Umbilical cord (tissue), 2 donors: Measurements from ENCODE around the gene BEGAIN. TPM values are rescaled to one million over a fixed set of nuclear protein-coding genes. Genes with fewer than 3 reads are reported as not detected.

Experiments
- DNase-seq: peaks from one replicate; pipeline ENCODE4 v3.0.0-alpha.2; 2015; ENCODE audit warnings: low spot score
- total RNA-seq: library from RNA; depleted of rRNA; stranded (reverse); fragments of >200 nt; gene quantifications from one replicate; pipeline ENCODE4 v1.2.3, GENCODE V29; 2014; ENCODE audit warnings: low replicate concordance; ENCODE audit not compliant: insufficient read depth

The BEGAIN gene, protein sequence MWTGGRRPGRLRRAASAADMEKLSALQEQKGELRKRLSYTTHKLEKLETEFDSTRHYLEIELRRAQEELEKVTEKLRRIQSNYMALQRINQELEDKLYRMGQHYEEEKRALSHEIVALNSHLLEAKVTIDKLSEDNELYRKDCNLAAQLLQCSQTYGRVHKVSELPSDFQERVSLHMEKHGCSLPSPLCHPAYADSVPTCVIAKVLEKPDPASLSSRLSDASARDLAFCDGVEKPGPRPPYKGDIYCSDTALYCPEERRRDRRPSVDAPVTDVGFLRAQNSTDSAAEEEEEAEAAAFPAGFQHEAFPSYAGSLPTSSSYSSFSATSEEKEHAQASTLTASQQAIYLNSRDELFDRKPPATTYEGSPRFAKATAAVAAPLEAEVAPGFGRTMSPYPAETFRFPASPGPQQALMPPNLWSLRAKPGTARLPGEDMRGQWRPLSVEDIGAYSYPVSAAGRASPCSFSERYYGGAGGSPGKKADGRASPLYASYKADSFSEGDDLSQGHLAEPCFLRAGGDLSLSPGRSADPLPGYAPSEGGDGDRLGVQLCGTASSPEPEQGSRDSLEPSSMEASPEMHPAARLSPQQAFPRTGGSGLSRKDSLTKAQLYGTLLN
- 15.6 TPM for total RNA-seq

DNA sequence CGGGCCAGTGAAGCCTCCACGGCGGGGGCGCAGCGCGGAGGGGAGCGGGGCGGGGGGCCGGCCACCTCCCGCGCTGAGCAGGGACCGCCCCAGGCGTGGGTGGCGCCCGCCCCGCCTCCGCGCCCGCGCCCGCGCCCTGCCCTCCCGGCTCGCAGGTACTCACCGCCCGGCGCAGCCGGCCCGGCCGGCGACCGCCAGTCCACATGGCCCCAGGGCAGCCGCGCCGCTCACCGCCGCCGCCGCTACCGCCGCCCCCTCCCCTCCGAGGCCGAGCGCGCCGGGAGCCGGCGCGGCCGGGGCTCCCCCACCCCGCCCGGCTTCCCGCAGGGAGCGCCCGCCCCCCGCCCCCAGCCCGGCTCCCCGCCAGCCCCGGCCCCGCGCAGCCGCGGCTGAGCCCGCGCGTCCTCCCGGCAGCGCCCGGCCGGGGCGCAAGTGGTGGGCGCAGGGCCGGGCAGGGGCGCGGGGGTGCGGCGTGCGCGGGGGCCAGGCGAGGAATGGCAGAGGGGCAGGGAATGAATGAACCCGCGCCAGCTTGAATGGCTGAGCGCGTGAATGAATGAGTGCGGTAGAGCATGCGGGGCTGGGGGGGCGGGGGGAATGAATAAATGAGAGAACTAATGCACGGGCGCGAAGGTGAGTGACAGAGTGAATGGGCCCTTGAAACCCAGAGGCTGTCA, at the start of gene BEGAIN:
Gene BEGAIN, minus strand, starts transcription at position 332 of the 677 bp plus-strand sequence. Its CDS starts 127 bp downstream, at position 205.
- DNase-seq, result no peak

DNA sequence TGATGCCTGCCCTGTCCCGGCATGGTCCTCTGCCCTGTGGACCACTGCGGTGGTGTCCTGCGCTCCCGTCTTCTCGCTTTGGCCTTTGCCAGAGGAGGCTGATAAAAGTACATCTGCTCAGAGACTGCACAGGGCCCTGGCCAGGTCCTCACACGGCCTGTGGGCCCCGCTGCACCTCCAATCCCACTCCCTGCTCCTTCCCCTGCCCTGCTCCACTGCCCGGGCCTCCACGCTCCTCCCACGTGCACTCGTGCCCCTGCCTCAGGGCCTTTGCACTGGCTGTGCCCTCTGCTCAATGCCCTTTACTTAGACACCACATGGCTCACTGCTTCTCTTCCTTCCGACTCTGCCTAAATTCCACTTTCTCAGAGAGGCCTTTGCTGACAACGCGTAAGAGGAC, 49.3 kb upstream of the BEGAIN start:
- DNase-seq, result no peak

DNA sequence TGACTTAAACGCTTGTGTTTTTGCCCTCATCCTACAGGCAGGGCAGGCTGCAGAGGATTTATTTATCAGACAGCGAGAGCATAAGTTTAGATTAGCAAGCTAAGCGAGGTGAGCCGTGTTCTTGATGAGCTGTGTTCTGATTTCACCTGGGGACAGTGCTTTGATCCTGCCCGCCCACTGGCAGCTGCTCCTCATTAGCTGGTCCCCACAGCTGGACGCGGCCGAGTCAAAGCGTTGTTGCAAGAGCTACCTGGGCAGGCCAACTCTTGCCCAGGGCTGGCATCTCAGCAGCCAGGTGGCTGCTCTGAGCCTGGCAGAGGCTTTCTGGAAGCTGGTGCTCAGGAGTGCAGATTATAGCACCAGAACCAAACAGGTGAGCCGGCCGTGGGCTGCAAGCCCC, 46.8 kb upstream of the BEGAIN start:
- no peak for DNase-seq

DNA sequence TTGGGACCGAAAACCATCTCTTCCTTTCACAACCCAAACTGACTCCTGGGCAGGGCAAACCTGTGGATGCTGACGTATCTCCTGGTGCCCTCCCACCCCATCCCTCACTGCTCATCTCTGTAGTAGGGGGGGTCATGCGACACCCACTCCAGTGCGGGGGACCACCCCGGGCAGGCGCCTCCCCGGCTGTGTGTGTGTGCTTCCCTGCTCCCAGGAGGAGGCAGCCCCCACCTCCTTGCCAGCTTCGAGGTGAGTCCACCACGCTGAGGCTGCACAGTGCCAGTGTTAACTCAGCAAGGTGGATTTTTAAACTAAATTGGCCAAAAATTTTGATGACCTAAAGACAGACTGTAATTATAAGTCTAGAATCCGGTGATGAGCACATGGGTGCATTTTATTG, 46.2 kb upstream of the BEGAIN start:
- no peak for DNase-seq

DNA sequence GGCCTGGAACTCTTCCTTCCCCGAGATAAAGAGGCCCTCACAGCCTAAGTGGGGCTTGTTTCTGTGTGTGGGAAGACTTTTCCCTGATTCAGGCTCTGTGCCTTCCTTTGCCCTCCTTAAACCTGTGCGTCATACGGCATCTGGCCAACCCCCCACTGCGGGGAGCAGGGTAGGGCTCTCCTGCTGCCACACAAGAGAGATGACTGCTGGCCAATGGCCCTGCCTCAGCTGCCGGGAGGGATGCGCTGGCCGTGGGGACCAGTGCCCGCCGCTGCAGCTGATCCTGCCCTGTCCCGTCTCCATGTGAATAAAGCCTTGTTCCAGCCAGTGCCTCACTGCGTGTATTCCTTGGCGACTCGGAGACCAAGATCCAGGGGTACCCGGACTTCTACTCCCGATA, 42.5 kb upstream of the BEGAIN start:
- no peak for DNase-seq

DNA sequence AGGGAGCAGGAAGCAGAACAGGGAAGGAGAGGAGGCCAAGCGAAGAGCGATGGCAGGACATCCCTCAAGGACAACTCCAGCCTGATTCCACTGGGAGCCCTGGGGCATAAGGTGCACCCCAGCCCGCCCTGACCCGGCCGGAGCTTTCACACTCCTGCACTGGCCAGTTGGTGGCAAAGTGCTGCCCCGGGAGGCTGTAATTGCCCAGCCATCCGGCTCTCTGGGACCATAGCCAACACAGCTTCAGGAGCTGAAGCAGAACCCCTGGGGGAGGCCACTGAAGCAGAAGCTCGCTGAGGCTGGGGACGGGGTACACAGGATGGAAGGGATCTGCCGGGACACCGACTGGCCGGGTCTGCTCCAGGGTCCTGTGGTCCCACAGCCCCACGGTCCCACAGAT, 41.9 kb upstream of the BEGAIN start:
- no peak for DNase-seq

DNA sequence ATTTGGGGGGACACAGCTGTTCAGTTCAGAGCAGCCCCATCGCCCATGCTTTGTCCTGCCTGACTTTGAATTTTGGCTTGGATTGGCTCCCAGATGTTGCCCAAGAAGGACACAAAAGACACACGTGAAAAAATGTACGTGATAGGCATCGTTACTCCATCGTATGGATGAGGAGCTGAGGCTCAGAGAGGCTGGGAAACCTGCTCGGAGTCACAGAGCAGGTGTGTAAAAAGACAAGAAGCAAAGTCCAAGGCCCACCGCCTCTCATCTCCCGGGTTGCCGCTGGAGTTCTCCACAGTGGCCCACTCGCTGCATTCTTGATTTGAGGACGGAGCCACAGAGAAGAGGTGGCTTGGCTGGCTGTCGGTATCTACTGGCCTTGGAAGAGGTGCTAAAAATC, 41.0 kb upstream of the BEGAIN start:
- no peak for DNase-seq

DNA sequence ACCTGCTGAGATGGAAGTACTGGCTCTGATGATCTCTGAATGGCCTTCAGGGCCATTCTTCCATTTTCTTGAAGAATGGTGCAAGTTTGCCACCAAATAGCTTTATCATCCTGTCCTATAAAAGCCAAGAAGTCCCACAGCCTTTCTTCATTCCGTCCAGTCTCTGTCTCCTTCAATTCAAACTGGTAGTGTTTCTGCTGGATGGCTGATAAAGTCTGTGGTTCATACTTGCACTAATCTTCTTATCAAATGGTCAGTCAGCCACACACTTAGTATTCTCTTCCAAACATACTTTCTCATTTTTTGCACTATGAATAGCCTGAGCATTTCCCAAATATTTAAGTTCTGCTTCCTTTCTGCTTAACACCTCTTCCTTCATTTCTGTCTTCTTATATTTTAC, 39.4 kb upstream of the BEGAIN start:
- DNase-seq, result no peak

DNA sequence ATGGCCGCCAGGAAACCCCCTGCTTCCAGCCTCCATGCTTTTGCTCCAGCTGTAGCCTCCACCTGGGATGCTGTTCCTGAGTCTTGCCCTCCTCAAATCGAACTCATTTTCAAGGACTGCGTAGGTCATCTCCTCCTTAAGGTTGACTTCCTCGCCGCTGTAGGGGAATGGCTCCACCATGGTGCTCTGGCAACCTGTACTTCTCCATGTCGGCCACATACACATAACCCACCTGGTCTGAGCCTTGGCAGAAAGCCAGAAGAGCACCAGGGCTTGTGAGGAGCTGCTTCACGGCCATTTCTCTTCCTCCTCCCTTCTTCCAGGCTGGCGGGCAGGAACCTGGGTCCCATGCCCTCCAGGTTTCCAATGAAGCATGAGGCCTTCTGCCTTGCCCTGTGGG, 36.7 kb upstream of the BEGAIN start:
- DNase-seq, result no peak

DNA sequence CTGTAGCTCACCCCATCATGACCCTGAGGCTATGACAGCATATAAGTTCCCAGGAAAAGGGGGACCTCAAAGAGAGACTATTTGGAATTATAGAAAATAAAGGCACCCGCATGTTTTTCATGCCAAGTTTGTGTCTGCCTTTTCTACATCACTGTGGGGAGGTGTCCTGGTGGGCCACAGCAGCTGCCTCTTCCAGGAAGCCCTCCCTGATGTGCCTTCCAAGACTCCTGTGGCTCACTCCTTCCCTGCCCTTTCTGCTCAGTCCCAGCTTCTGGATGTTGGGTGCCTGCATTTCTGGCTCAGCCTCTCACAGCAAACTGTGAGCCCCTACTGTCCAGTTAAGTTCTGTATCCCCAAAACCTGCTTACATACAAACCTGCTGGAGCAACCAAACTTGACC, 36.3 kb upstream of the BEGAIN start:
- DNase-seq, result no peak

DNA sequence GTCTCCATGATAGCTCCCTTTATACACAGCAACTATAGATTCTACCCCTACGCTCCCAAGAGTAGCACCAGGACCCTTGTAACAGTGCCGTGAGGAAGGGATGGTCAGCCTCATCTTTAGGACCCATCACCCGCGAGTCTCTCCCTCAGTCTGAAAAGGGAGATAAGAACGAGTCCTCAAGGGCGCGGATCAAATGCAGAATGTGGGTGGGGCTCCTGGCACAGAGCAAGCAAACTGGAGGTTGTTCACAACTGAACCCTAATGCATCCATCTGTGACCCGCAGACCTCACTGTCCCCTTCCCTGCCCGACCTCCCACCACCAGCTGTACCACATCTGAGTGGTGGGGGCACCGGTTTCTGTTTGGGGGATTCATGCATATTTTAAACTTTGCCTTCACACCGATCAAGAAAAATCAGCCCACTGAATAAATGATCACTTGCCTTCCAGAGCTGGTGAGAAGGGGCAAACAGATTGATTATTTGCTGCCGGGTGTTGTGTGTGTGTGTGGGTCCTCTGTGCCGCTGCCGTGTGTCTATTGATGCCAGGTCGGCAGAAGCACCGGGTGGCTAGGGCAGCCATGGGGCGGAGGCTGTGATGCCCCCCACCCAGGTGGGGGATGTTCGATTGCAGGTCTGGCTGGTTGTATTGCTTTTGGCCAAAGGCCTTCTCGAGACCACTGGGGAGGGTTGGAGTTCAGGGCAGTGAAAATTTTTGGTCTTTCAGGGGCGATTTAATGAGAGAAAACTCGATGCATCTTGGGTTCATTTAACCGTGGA, 35.7 kb upstream of the BEGAIN start:
- no peak for DNase-seq

DNA sequence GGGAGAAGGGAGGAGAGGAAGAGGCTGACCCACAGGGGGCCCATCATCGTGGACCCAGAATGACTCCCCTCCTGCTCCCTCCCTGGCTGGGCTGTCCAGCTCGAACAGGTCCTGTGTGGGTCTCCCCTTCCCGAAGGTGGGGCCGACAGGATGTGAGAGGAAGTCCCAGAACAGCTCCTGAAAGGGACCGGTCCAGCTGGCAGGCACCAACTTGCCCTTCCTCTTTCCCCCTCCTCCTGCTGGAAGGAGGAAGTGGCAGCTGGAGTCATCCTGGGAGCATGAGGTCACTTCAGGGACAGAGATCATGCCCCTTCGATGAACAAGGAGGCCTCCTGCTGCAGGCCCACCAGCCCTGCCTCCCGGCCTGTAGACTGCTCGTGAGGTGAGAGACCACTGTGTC, 35.0 kb upstream of the BEGAIN start:
- no peak for DNase-seq

DNA sequence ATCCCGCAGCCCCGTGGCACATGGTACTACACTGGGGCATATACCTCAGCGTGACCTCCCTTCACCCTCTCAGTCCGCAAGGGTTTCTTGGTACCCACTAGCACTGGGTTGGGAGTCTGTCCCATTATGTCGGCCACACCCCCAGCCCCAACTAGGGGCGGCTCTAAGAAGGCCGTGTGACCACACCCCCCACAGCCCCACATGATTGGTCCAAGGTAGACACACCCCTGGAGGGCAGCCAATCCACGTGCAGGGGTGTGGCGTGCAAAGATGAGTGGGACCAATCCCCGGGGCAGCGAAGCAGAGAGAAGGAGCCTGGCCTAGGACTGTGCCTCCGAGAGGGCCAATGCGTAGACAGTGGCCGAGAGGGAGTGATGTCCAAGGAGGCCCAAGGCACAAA, 34.6 kb upstream of the BEGAIN start:
- no peak for DNase-seq

DNA sequence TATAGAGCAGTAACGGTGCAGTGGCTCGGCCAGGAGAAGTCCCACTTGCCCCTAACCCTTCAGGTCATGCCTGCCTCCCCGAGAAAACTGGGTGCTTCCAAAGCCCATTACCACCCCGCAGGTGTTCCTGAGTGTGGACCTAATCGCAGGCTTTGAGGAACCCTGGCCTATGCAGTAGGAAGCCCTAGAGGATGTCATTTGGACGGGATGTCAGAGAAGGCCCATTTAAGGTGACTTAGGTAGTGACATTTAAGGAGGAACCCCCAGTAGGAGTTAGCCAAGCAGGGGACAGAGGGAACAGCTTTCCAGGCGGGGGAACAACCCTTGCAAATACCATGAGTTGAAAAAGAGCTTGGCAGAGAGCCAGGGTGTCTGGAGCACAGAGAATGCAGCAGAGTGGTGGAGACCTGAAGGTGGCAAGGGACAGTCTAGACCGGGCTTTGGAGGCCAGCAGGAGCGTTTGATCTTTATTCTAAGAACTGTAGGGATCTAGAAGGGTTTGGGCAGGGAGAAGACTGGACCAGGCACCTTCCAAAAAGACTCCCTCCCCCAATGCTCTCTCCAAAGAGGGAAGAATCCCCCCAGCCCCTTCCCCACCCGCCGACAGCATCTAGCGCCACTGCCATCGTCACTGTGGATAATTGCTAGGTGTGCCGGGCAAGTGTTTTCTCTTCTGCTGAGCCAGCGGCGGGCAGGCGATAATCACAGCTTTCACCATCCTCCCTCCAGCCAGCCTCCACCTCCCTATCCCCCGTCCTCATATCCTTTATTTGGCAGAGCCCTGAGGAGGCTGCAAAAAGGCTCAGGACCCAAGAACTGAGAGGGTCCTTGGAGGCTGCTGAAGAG, 33.3 kb upstream of the BEGAIN start:
- DNase-seq, result no peak

DNA sequence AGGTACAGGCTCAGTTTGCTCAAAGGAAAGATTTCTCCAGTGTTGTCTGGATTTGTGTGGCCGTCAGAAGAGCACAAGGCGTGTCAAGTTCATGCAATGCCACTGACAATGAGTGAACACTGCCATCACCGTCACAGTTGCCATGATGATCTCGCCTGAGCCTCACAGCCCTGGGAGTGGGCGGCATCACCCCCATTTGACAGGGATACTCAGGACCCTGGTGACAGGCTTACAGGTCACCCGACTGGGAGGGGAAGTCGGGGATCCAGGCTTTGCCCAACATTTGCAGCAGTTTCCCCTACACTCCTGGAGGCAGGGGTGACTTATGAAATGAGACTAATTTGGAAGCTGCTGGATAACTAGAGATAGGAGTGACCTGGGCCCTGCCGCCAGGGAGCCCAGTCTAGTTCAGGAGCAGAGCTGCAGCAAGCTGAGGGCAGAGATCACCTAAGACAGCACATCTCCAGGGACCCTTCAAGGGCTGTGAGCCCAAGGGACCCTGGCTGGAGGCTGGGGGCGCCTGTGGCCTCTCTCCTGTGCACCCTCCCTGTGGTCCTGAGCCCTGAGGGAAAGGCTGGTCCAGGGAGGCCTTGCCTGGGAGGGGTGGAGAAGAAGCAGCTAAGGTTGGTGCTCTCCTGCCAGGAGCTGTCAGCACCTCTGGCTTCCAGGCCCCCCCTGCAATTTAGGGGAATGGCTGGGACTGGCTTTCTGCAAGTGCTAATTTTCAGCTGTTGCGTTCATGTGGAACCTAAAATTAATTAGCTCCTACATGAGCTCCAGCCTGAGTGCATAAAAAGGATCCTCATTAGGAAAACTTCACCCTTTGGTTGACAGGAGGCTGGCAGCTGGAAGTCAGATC, 32.4 kb upstream of the BEGAIN start:
- DNase-seq, result no peak

DNA sequence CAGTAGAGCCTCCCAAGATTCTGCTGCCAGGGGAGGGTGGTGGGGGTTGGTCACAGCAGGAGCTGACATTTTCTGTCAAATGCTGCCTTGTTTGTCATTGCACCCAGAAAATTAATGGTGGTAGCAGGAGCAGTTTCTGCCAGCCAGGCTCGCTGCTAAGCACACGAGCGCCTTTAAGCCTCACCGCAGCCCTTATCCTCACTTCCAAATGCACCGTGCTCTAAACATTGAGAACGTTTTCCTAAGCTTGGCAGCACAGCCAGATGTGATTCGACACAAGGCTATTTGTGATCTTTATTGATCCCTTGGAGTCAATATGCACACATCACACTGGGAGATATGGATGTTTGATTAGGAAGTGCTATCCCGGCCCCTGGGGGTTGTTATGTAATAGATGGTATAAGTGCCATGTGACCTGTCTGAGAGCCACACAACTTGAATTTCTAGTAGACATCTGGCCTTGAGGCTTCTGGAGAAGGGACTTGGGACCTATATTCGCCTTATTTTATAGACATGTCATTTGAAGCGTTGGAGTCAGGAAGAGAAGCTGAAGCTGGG, 31.6 kb upstream of the BEGAIN start:
- no peak for DNase-seq

DNA sequence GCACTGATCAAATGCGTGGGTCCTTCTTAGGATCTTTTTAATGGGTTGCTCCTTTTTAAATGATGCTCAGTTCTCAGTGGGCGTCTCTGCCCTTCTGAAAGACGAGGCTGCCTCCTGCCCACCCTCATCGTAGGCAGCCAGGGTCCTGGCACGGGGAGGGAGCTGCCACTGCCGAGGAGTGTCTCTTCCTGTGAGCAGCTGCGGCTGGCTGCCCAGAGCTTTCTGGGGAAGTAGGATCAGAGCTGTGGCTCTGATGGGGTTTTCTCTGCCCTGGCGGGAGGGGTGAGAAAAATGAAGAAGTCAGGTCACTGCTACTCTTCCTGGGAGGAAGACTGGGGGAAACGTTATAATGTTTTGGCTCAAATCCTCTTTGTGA, 31.1 kb upstream of the BEGAIN start:
- peak; percentile 53 for DNase-seq

DNA sequence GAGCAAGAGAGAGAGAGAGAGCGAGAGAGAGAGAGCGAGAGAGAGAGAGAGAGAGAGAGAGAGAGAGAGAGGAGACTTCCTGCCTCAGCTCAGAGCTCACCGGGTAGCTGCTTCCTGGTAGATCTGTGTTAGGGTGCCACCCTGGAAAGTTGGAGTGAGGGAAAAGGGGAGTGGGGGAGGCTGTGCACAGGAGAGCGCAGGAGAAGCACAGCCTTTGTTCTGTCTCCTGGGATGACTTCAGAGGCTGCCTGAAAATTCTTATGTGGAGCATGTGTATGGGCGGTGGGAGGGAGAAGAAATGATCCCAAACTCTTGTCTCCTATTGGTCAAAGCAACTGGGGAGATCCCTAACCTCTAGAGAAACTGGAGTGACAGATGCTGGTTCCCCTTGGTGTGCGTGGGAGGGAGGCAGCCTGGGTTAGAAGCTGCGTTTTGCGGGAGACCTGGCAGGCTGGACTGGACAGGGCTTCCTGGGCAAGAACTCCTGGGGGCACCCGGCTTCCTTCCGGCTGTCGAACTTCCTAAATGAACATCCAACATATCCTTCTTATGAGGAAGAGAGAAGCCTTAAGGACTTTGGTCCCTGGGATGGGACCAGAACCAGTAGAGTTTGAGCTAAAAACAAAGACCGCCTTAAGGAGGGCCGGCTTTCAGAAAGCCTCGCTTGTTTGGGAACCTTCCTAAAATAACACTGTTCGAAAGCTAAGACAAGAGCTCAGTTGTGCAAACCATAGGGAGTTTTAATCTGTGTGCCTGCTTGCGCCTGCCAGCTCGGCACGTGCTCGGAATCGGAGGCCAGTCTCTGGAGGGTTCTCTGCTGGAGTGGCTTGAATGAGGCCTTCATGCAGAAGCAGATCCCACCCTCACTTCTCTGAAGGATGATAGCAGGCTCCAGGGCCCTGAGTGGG, 30.4 kb upstream of the BEGAIN start:
- peak; percentile 61 for DNase-seq
